Measurements from ENCODE around the gene PTPRH.

Gene PTPRH

GRCh38 chr19:55152017-55152416 is 57.3 kb downstream of the PTPRH start:
- peaks cover 0 to 5% (median 0%) of the 10 kb centered on the region in 5 donors for H3K9me3 ChIP-seq (ENCODE audit: control insufficient read depth in 5 of 5, low read length in 5 of 5)
- no peaks in the 10 kb centered on the region for H3K36me3 ChIP-seq (ENCODE audit: control insufficient read depth in 5 of 5, insufficient read depth in 5 of 5, low read length in 5 of 5)
- H3K4me3 ChIP-seq (ENCODE audit: low read depth in 1 of 5, low read length in 5 of 5), result no peak overlapping the region
- no peak overlapping the region for H3K27ac ChIP-seq (ENCODE audit: low read depth, low read length)
- H3K9ac ChIP-seq (ENCODE audit: low read length in 5 of 5), result no peak overlapping the region
- H3K4me1 ChIP-seq (ENCODE audit: control insufficient read depth in 5 of 5, insufficient read depth in 5 of 5, low read length in 5 of 5), result peaks cover 0 to 10% (median 0%) of the 10 kb centered on the region in 5 donors
- H3K27me3 ChIP-seq (ENCODE audit: control insufficient read depth in 5 of 5, insufficient read depth in 4 of 5, low read length in 5 of 5), result peaks cover 23 to 44% (median 35%) of the 10 kb centered on the region in 5 donors

- Histone ChIP-seq H3K36me3 (ENCODE audit: control insufficient read depth in 5 of 5, insufficient read depth in 5 of 5, low read length in 5 of 5) (no peaks in the 10 kb centered on the region), H3K9me3 (ENCODE audit: control insufficient read depth in 5 of 5, low read length in 5 of 5) (peaks cover 0 to 5% (median 0%) of the 10 kb centered on the region in 5 donors), H3K27me3 (ENCODE audit: control insufficient read depth in 5 of 5, insufficient read depth in 4 of 5, low read length in 5 of 5) (peaks cover 20 to 52% (median 44%) of the 10 kb centered on the region in 5 donors), H3K27ac (ENCODE audit: low read depth, low read length) (no peak within 1 kb of the TSS), H3K4me3 (ENCODE audit: low read depth in 1 of 5, low read length in 5 of 5) (no peak within 1 kb of the TSS), H3K9ac (ENCODE audit: low read length in 5 of 5) (no peak within 1 kb of the TSS), H3K4me1 (ENCODE audit: control insufficient read depth in 5 of 5, insufficient read depth in 5 of 5, low read length in 5 of 5) (peaks cover 0 to 8% (median 0%) of the 10 kb centered on the region in 5 donors)
Measured at GRCh38 chr19:55149078-55150003, 60.0 kb downstream of the PTPRH start, which contains the start of gene TNNT1. Gene TNNT1 (minus strand): TSS chr19:55149206. CDS start chr19:55147157, 2,049 bp downstream.

- Histone ChIP-seq H3K4me1 (ENCODE audit: control insufficient read depth in 5 of 5, insufficient read depth in 5 of 5, low read length in 5 of 5) (peaks cover 0 to 8% (median 0%) of the 10 kb centered on the region in 5 donors), H3K4me3 (ENCODE audit: low read depth in 1 of 5, low read length in 5 of 5) (no peak overlapping the region), H3K27me3 (ENCODE audit: control insufficient read depth in 5 of 5, insufficient read depth in 4 of 5, low read length in 5 of 5) (peaks cover 29 to 55% (median 49%) of the 10 kb centered on the region in 5 donors), H3K9ac (ENCODE audit: low read length in 5 of 5) (no peak overlapping the region), H3K36me3 (ENCODE audit: control insufficient read depth in 5 of 5, insufficient read depth in 5 of 5, low read length in 5 of 5) (no peaks in the 10 kb centered on the region), H3K9me3 (ENCODE audit: control insufficient read depth in 5 of 5, low read length in 5 of 5) (peaks cover 0 to 5% (median 0%) of the 10 kb centered on the region in 5 donors), H3K27ac (ENCODE audit: low read depth, low read length) (no peak overlapping the region)
Measured at GRCh38 chr19:55147545-55148251, 61.6 kb downstream of the PTPRH start.

GRCh38 chr19:55146705-55147273 is 62.5 kb downstream of the PTPRH start:
- Histone ChIP-seq H3K9me3 (ENCODE audit: control insufficient read depth in 5 of 5, low read length in 5 of 5) (peaks cover 0 to 1% (median 0%) of the 10 kb centered on the region in 5 donors), H3K27ac (ENCODE audit: low read depth, low read length) (no peak overlapping the region), H3K9ac (ENCODE audit: low read length in 5 of 5) (no peak overlapping the region), H3K4me1 (ENCODE audit: control insufficient read depth in 5 of 5, insufficient read depth in 5 of 5, low read length in 5 of 5) (peaks cover 0 to 7% (median 0%) of the 10 kb centered on the region in 5 donors), H3K27me3 (ENCODE audit: control insufficient read depth in 5 of 5, insufficient read depth in 4 of 5, low read length in 5 of 5) (peaks cover 31 to 58% (median 51%) of the 10 kb centered on the region in 5 donors), H3K4me3 (ENCODE audit: low read depth in 1 of 5, low read length in 5 of 5) (no peak overlapping the region), H3K36me3 (ENCODE audit: control insufficient read depth in 5 of 5, insufficient read depth in 5 of 5, low read length in 5 of 5) (no peaks in the 10 kb centered on the region)

- Histone ChIP-seq H3K36me3 (ENCODE audit: control insufficient read depth in 5 of 5, insufficient read depth in 5 of 5, low read length in 5 of 5) (no peaks in the 10 kb centered on the region), H3K27me3 (ENCODE audit: control insufficient read depth in 5 of 5, insufficient read depth in 4 of 5, low read length in 5 of 5) (peaks cover 36 to 63% (median 52%) of the 10 kb centered on the region in 5 donors), H3K9me3 (ENCODE audit: control insufficient read depth in 5 of 5, low read length in 5 of 5) (no peaks in the 10 kb centered on the region), H3K4me3 (ENCODE audit: low read depth in 1 of 5, low read length in 5 of 5) (no peak overlapping the region), H3K9ac (ENCODE audit: low read length in 5 of 5) (no peak overlapping the region), H3K4me1 (ENCODE audit: control insufficient read depth in 5 of 5, insufficient read depth in 5 of 5, low read length in 5 of 5) (peaks cover 0 to 5% (median 0%) of the 10 kb centered on the region in 5 donors), H3K27ac (ENCODE audit: low read depth, low read length) (no peak overlapping the region)
Measured at GRCh38 chr19:55146078-55146704, 63.1 kb downstream of the PTPRH start.

- no peak overlapping the region for H3K9ac ChIP-seq (ENCODE audit: low read length in 5 of 5)
- no peaks in the 10 kb centered on the region for H3K9me3 ChIP-seq (ENCODE audit: control insufficient read depth in 5 of 5, low read length in 5 of 5)
- H3K4me1 ChIP-seq (ENCODE audit: control insufficient read depth in 5 of 5, insufficient read depth in 5 of 5, low read length in 5 of 5), result peaks cover 0 to 7% (median 0%) of the 10 kb centered on the region in 5 donors
- peaks cover 39 to 63% (median 46%) of the 10 kb centered on the region in 5 donors for H3K27me3 ChIP-seq (ENCODE audit: control insufficient read depth in 5 of 5, insufficient read depth in 4 of 5, low read length in 5 of 5)
- no peak overlapping the region for H3K27ac ChIP-seq (ENCODE audit: low read depth, low read length)
- no peaks in the 10 kb centered on the region for H3K36me3 ChIP-seq (ENCODE audit: control insufficient read depth in 5 of 5, insufficient read depth in 5 of 5, low read length in 5 of 5)
- no peak overlapping the region for H3K4me3 ChIP-seq (ENCODE audit: low read depth in 1 of 5, low read length in 5 of 5)
Measured at GRCh38 chr19:55145232-55145631, 64.1 kb downstream of the PTPRH start.

- Histone ChIP-seq H3K36me3 (ENCODE audit: control insufficient read depth in 5 of 5, insufficient read depth in 5 of 5, low read length in 5 of 5) (no peaks in the 10 kb centered on the region), H3K4me3 (ENCODE audit: low read depth in 1 of 5, low read length in 5 of 5) (no peak overlapping the region), H3K4me1 (ENCODE audit: control insufficient read depth in 5 of 5, insufficient read depth in 5 of 5, low read length in 5 of 5) (peaks cover 0 to 7% (median 0%) of the 10 kb centered on the region in 5 donors), H3K27me3 (ENCODE audit: control insufficient read depth in 5 of 5, insufficient read depth in 4 of 5, low read length in 5 of 5) (peaks cover 32 to 48% (median 36%) of the 10 kb centered on the region in 5 donors), H3K27ac (ENCODE audit: low read depth, low read length) (no peak overlapping the region), H3K9me3 (ENCODE audit: control insufficient read depth in 5 of 5, low read length in 5 of 5) (no peaks in the 10 kb centered on the region), H3K9ac (ENCODE audit: low read length in 5 of 5) (no peak overlapping the region)
Measured at GRCh38 chr19:55141696-55142095, 67.6 kb downstream of the PTPRH start.

GRCh38 chr19:55137915-55138314 is 71.4 kb downstream of the PTPRH start:
- Histone ChIP-seq H3K36me3 (ENCODE audit: control insufficient read depth in 5 of 5, insufficient read depth in 5 of 5, low read length in 5 of 5) (no peaks in the 10 kb centered on the region), H3K4me1 (ENCODE audit: control insufficient read depth in 5 of 5, insufficient read depth in 5 of 5, low read length in 5 of 5) (peaks cover 0 to 3% (median 0%) of the 10 kb centered on the region in 5 donors), H3K9ac (ENCODE audit: low read length in 5 of 5) (no peak overlapping the region), H3K9me3 (ENCODE audit: control insufficient read depth in 5 of 5, low read length in 5 of 5) (no peaks in the 10 kb centered on the region), H3K27me3 (ENCODE audit: control insufficient read depth in 5 of 5, insufficient read depth in 4 of 5, low read length in 5 of 5) (peaks cover 28 to 42% (median 36%) of the 10 kb centered on the region in 5 donors), H3K27ac (ENCODE audit: low read depth, low read length) (no peak overlapping the region), H3K4me3 (ENCODE audit: low read depth in 1 of 5, low read length in 5 of 5) (no peak overlapping the region)

GRCh38 chr19:55136399-55137102 is 72.8 kb downstream of the PTPRH start:
- Histone ChIP-seq H3K4me1 (ENCODE audit: control insufficient read depth in 5 of 5, insufficient read depth in 5 of 5, low read length in 5 of 5) (peaks cover 0 to 3% (median 0%) of the 10 kb centered on the region in 5 donors), H3K27me3 (ENCODE audit: control insufficient read depth in 5 of 5, insufficient read depth in 4 of 5, low read length in 5 of 5) (peaks cover 24 to 42% (median 36%) of the 10 kb centered on the region in 5 donors), H3K27ac (ENCODE audit: low read depth, low read length) (no peak overlapping the region), H3K36me3 (ENCODE audit: control insufficient read depth in 5 of 5, insufficient read depth in 5 of 5, low read length in 5 of 5) (no peaks in the 10 kb centered on the region), H3K4me3 (ENCODE audit: low read depth in 1 of 5, low read length in 5 of 5) (no peak overlapping the region), H3K9ac (ENCODE audit: low read length in 5 of 5) (no peak overlapping the region), H3K9me3 (ENCODE audit: control insufficient read depth in 5 of 5, low read length in 5 of 5) (no peaks in the 10 kb centered on the region)

All from subcutaneous abdominal adipose tissue (tissue), 5 donors.